Esophagus muscularis mucosa (tissue), 3 donors: ENCODE data around the gene EYA2.

Source experiments
- CTCF ChIP-seq, 3 experiments: fragments of 200-600 bp in 2 of 3; fragments of 450-650 bp in 1 of 3; sonication (generic) in 2 of 3; IDR thresholded peaks; one replicate each; pipeline ENCODE4 v1.5.1; 2017 to 2019; ENCODE audit warnings: antibody characterized with exemption in 3 of 3, mild to moderate bottlenecking in 2 of 3, moderate library complexity in 1 of 3
- POLR2A ChIP-seq: fragments of 450-650 bp; IDR thresholded peaks from one replicate; pipeline ENCODE4 v1.6.1; 2017; ENCODE audit warnings: antibody characterized with exemption, moderate library complexity, mild to moderate bottlenecking, low read depth
- POLR2AphosphoS5 ChIP-seq, 2 donors: sonication (generic); formaldehyde crosslinking; IDR thresholded peaks; one replicate each; pipeline ENCODE4 v1.6.1; 2017; ENCODE audit warnings: antibody characterized with exemption in 2 of 2

- TF ChIP-seq CTCF (IDR thresholded peaks at IDR 0.05) (no peak), POLR2A (no peak), POLR2AphosphoS5 (IDR thresholded peaks at IDR 0.05) (no peak)
These were observed 22.5 kb downstream of the EYA2 start for GRCh38 chr20:46917155-46917554.
